Measurements from ENCODE around the gene OR10A4. TPM values are rescaled to one million over a fixed set of nuclear protein-coding genes. Genes with fewer than 3 reads are reported as not detected.

Gene OR10A4, protein sequence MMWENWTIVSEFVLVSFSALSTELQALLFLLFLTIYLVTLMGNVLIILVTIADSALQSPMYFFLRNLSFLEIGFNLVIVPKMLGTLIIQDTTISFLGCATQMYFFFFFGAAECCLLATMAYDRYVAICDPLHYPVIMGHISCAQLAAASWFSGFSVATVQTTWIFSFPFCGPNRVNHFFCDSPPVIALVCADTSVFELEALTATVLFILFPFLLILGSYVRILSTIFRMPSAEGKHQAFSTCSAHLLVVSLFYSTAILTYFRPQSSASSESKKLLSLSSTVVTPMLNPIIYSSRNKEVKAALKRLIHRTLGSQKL
- total RNA-seq: not detected in 2 replicates

DNA sequence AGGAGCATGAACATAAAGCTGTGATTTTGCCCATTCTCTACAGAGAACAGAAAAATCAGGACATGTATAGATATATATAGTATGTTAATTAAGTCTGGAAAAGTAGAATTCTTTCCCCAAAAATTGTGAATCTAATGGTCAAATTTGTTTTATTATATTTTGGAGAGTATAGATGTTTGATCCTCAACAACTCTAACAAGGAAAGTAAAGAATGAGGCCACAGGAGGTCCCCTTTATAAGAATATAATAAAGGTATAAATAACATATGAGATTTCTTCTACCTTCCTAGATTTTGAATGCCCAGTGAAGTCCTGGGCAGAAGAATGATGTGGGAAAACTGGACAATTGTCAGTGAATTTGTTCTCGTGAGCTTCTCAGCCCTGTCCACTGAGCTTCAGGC is at the start of gene OR10A4:
OR10A4 (plus strand) TSS at position 301 of the 400 bp plus-strand sequence; CDS start at position 324, 23 bp downstream.

DNA sequence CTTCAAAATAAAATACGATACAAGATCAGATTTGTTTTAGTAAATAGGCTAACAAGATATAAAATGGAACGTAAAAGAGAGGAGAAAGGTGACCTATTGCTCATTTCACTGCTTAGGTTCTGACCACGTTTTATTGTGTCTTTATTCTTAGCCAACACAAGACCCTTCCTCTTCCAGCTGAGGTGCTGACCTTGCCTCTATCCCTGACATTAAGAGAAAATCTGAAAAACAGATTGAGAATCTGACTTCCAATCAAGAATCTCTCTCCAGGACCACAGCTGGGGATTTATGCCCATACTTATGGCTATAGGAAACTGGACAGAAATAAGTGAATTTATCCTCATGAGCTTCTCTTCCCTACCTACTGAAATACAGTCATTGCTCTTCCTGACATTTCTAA is 31.0 kb upstream of the OR10A4 start, which contains the start of gene OR10A5:
OR10A5 (plus strand) TSS at position 301 of the 400 bp plus-strand sequence; CDS start at position 301, 0 bp downstream.

DNA sequence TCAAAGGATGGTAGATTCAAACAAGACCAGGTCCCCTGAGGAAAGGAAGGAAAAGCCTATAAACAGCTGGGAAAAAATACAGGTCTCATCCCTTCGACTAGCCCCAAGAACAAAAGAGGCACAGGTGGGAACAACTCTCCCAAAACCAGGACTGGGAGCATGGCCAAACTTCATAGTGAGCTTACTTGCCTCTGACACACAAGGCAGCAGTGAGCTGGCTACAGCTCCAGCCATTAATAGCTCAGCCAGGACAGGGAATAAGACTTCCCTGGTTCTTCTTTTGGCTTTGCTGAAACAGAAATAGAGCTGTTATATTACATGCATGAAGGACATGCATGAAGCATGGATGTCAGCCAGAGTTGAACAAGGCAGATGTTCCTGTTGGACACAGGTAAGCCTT is 13.5 kb upstream of the OR10A4 start, which contains the start of gene OR10A2:
OR10A2 (plus strand) TSS at position 97 of the 400 bp plus-strand sequence. CDS start 6,698 bp downstream, outside the sequence.

DNA sequence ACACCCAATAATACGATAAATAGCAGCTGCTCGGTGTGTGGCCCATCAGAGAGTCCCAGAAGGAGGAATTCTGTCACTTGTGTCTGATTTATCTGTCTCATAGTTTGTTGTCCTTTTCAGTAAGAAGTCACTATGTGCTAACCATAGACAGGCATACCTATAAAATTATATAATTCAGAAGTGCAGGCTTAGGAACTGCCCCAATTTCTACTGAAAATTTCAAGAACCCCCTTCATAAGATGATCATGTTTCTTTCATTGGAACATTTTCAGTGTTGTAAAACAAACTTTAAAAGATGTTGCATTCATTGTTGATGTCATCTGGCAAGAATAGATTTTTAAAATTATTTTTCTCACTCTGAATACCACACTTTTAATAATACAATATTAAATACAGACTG is 16.0 kb downstream of the OR10A4 start, which contains the start of gene OR2D2:
OR2D2 (minus strand) TSS at position 101 of the 400 bp plus-strand sequence; CDS start at position 101, 0 bp downstream.

DNA sequence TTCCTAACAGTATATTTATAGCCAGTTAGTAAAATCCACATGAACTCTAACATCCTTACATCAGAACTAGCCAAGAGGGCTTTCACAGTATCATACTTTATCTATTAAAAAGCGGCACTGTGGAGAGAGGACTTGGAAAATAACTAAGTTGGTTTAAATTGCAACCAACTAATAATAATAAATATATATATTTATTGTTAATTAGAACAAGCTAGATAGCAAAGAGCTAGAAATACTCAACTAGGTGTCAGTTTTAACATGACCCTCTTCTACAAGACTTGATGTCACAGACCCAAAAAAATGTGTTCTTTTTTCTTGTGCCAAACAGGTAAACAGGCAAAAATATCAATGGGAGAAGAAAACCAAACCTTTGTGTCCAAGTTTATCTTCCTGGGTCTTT is 44.3 kb downstream of the OR10A4 start, which contains the start of gene OR2D3:
OR2D3 (plus strand) TSS at position 301 of the 400 bp plus-strand sequence; CDS start at position 301, 0 bp downstream.

DNA sequence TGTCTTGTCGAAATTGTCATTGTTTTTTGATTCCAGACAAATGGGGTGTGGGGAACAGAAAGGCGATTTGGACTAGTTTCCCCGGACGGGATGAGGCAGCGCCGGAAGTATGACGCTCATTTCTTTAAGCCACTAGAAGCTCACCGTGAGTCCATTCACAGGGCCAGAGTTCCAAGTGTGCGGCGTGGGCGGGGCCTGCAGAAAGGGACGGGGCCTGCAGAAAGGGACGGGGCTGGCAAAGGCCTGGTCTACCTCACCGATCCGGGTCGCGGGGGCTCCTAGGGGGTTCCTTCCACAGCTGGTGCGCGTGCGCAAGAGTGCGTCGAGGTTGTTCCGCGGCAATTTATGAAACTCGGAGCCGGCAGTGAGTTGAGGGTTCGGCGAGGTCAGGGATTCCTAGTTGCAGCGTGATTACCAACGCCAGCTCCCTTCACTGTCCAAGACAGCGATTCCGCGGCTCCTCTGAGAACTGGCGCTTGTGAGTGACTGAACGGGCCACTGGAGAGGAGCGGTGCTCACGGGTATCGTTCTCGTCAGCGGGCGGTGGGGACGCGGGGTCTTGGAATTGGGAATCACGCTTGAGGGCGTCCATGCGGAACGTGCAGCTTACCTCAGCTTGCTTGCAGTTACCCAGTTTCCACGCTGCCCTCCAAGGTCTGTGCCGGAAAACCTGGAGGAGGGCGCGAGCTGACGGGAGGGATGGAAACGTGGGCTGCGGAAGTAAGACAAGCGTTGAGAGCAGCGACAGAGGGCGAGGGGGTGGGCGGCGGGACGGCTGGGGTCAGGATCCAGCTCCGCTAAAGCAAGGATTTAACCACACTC is 50.0 kb downstream of the OR10A4 start, which contains the start of gene ZNF215:
ZNF215 (plus strand) TSS at position 219 of the 822 bp plus-strand sequence. CDS start 5,847 bp downstream, outside the sequence.

Other genes starting within 250 kb of the OR10A4 start
- 2.0 and 5.2 TPM in 2 replicates for gene DCHS1, start 220.8 kb upstream of the OR10A4 start, total RNA-seq
- 54.6 and 61.5 TPM in 2 replicates for gene MRPL17, start 193.3 kb upstream of the OR10A4 start, total RNA-seq
- under 0.01 TPM in 2 replicates for gene OR2AG2, start 104.6 kb upstream of the OR10A4 start, total RNA-seq
- gene OR2AG1, start 93.6 kb upstream of the OR10A4 start, total RNA-seq: not detected in 2 replicates
- gene OR6A2, start 76.9 kb upstream of the OR10A4 start, total RNA-seq: 0.14 and 0.37 TPM in 2 replicates
- gene OR10A5, start 30.9 kb upstream of the OR10A4 start, total RNA-seq: not detected in 2 replicates
- gene OR10A2, start 13.6 kb upstream of the OR10A4 start, total RNA-seq: not detected in 2 replicates
- 0.14 and 0.18 TPM in 2 replicates for gene OR2D2, start 15.9 kb downstream of the OR10A4 start, total RNA-seq
- not detected in 2 replicates for gene OR2D3, start 44.4 kb downstream of the OR10A4 start, total RNA-seq
- gene ZNF215, start 49.8 kb downstream of the OR10A4 start, total RNA-seq: 3.1 and 4.3 TPM in 2 replicates
- gene ZNF214, start 143.7 kb downstream of the OR10A4 start, total RNA-seq: 6.7 and 6.8 TPM in 2 replicates
- 0.09 and 0.14 TPM in 2 replicates for gene NLRP14, start 143.9 kb downstream of the OR10A4 start, total RNA-seq
- gene RBMXL2, start 212.4 kb downstream of the OR10A4 start, total RNA-seq: not detected in 2 replicates

Measured in smooth muscle cell of bladder (primary cell).